SK-N-SH treated with all-trans-retinoic acid at 6 μM for 48 hours (cell line): ENCODE data around the gene CCDC170.

ENCODE experiments used
- CREB5 ChIP-seq: fragments of 250-450 bp; sonication (Bioruptor Pico); IDR thresholded peaks from 2 replicates; pipeline ENCODE4 v1.5.1; 2020; ENCODE audit warnings: low read depth, mild to moderate bottlenecking, moderate library complexity
- CSRNP3 ChIP-seq: fragments of 250-450 bp; sonication (Bioruptor Pico); IDR thresholded peaks from 2 replicates; pipeline ENCODE4 v1.5.1; 2021; ENCODE audit warnings: mild to moderate bottlenecking, moderate library complexity
- ESRRG ChIP-seq: fragments of 250-450 bp; sonication (Bioruptor Pico); IDR thresholded peaks from 2 replicates; pipeline ENCODE4 v1.6.1; 2021; ENCODE audit warnings: mild to moderate bottlenecking
- OSR1 ChIP-seq: fragments of 250-450 bp; sonication (Bioruptor Pico); IDR thresholded peaks from 2 replicates; pipeline ENCODE4 v1.8.0; 2022; ENCODE audit warnings: moderate library complexity, mild to moderate bottlenecking, inconsistent platforms
- PATZ1 ChIP-seq: fragments of 250-450 bp; sonication (Bioruptor Pico); IDR thresholded peaks from 2 replicates; pipeline ENCODE4 v1.8.0; 2020; ENCODE audit warnings: mild to moderate bottlenecking, moderate library complexity, borderline replicate concordance
- RARB ChIP-seq: fragments of 250-450 bp; sonication (Bioruptor Pico); IDR thresholded peaks from 2 replicates; pipeline ENCODE4 v1.8.0; 2021; ENCODE audit warnings: mild to moderate bottlenecking, moderate library complexity
- SNAI2 ChIP-seq: fragments of 250-450 bp; sonication (Bioruptor Pico); IDR thresholded peaks from 2 replicates; pipeline ENCODE4 v1.5.0; 2020; ENCODE audit warnings: mild to moderate bottlenecking, moderate library complexity
- TOX ChIP-seq: fragments of 250-450 bp; sonication (Bioruptor Pico); IDR thresholded peaks from 2 replicates; pipeline ENCODE4 v1.8.0; 2021; ENCODE audit warnings: mild to moderate bottlenecking, moderate library complexity, borderline replicate concordance
- ZC3H10 ChIP-seq: fragments of 250-450 bp; sonication (Bioruptor Pico); IDR thresholded peaks from 2 replicates; pipeline ENCODE4 v1.5.1; 2021; ENCODE audit warnings: mild to moderate bottlenecking, moderate library complexity
- ZFP3 ChIP-seq: fragments of 250-450 bp; sonication (Bioruptor Pico); IDR thresholded peaks from 2 replicates; pipeline ENCODE4 v1.5.0; 2020; ENCODE audit warnings: mild to moderate bottlenecking, moderate library complexity
- ZFP30 ChIP-seq: fragments of 450-650 bp; formaldehyde crosslinking; IDR thresholded peaks from 2 replicates; pipeline ENCODE4 v1.5.0; 2022; ENCODE audit warnings: mild to moderate bottlenecking, moderate library complexity
- ZNF565 ChIP-seq: fragments of 450-650 bp; formaldehyde crosslinking; conservative IDR thresholded peaks from 2 replicates; pipeline ENCODE4 v1.5.0; 2020; ENCODE audit warnings: low read depth, mild to moderate bottlenecking, moderate library complexity

- TF ChIP-seq CREB5 (CRISPR knock-in tag): no peak
- TF ChIP-seq TOX (CRISPR knock-in tag): no peak
- TF ChIP-seq OSR1 (CRISPR knock-in tag): no peak
- TF ChIP-seq PATZ1 (CRISPR knock-in tag): no peak
- no peak for TF ChIP-seq ZFP3 (CRISPR knock-in tag)
- TF ChIP-seq ZFP30 (CRISPR knock-in tag): no peak
- TF ChIP-seq RARB: no peak
- no peak for TF ChIP-seq SNAI2 (CRISPR knock-in tag)
- TF ChIP-seq ZNF565 (CRISPR knock-in tag): no peak
- no peak for TF ChIP-seq CSRNP3
- TF ChIP-seq ZC3H10: no peak
- no peak for TF ChIP-seq ESRRG
Measured at GRCh38 chr6:151577257-151577656, 83.4 kb downstream of the CCDC170 start.
